Panc1 (cell line): ENCODE data around the gene ZFYVE26. TPM values are rescaled to one million over a fixed set of nuclear protein-coding genes. Genes with fewer than 3 reads are reported as not detected.

Experiments used
- ATAC-seq: fragments of 200-7000 bp; cut with Tn5 transposase; 2 replicates; pipeline ENCODE4 v1.9.1; 2020; ENCODE audit warnings: mild to moderate bottlenecking, moderate library complexity
- BruUV-seq: library from RNA; stranded (reverse); fragments of 400-500 nt; replicated peaks from 2 replicates; lab custom pipeline; 2021; lab: Mats Ljungman, UMichigan
- CTCF ChIA-PET: fragments of 300-600 bp; sonication (Branson Sonifier 250); formaldehyde crosslinking; loops from one replicate; lab custom pipeline; 2022; ENCODE audit warnings: antibody characterized with exemption; lab: Charles Lee
- POLR2A ChIA-PET: fragments of 300-600 bp; sonication (Branson Sonifier 250); formaldehyde crosslinking; loops from one replicate; lab custom pipeline; 2022; ENCODE audit warnings: antibody characterized with exemption; lab: Charles Lee
- DNase-seq: peaks from one replicate; pipeline ENCODE4 v3.0.0-alpha.2; 2010; ENCODE audit warnings: low read depth, low spot score
- H3K27ac ChIP-seq: 2 replicates; pipeline ENCODE4 v1.5.1; 2011; ENCODE audit warnings: mild to moderate bottlenecking, low read length, inconsistent platforms
- H3K27me3 ChIP-seq: fragments of 200-500 bp; sonication (Bioruptor generic); 2 replicates; pipeline ENCODE4 v1.6.0; 2014; ENCODE audit warnings: low read length, inconsistent platforms; ENCODE audit not compliant: control insufficient read depth, insufficient read depth
- H3K36me3 ChIP-seq: fragments of 200-500 bp; sonication (Bioruptor generic); 2 replicates; pipeline ENCODE4 v1.5.1; 2014; ENCODE audit warnings: inconsistent platforms, mild to moderate bottlenecking, low read length, moderate library complexity; ENCODE audit not compliant: control insufficient read depth, insufficient read depth
- H3K4me1 ChIP-seq: 2 replicates; pipeline ENCODE4 v1.5.1; 2011; ENCODE audit warnings: inconsistent platforms, mild to moderate bottlenecking, low read length, moderate library complexity; ENCODE audit not compliant: control insufficient read depth, insufficient read depth
- H3K4me3 ChIP-seq, 2 experiments: 2 replicates each; pipeline ENCODE4 v1.5.1; 2011 to 2012; ENCODE audit warnings: low read depth in 2 of 2, low read length in 2 of 2, mild to moderate bottlenecking in 2 of 2, inconsistent platforms in 1 of 2, moderate library complexity in 1 of 2
- H3K9me3 ChIP-seq: fragments of 200-500 bp; sonication (Bioruptor generic); 2 replicates; pipeline ENCODE4 v1.5.1; 2014; ENCODE audit warnings: low read depth, mild to moderate bottlenecking, inconsistent platforms, low read length, moderate library complexity; ENCODE audit not compliant: control insufficient read depth, insufficient read depth
- POLR2AphosphoS5 ChIP-seq: IDR thresholded peaks from 2 replicates; pipeline ENCODE4 v1.6.1; 2012; ENCODE audit warnings: mild to moderate bottlenecking, low read depth, low read length, moderate library complexity
- SIN3A ChIP-seq: IDR thresholded peaks from 2 replicates; pipeline ENCODE4 v1.6.1; 2012; ENCODE audit warnings: low read depth, mild to moderate bottlenecking, low read length, moderate library complexity, borderline replicate concordance; ENCODE audit not compliant: insufficient read depth
- TCF7L2 ChIP-seq: IDR thresholded peaks from 2 replicates; pipeline ENCODE4 v1.6.1; 2011; ENCODE audit warnings: mild to moderate bottlenecking, low read depth, low read length, inconsistent platforms
- in situ Hi-C: cut with HindIII; loops from 2 replicates; pipeline ENCODE4 v1.10.0; 2016; ENCODE audit warnings: low sequenced_read_pairs, low pct_unique_long_range_greater_than_20kb
- intact Hi-C: fragments of 100-400 bp; cut with micrococcal nuclease; formaldehyde crosslinking; loops from one replicate; pipeline ENCODE4 v1.10.0; 2022; ENCODE audit not compliant: unreplicated experiment
- total RNA-seq: library from RNA; stranded (reverse); gene quantifications from one replicate; pipeline ENCODE4 v1.2.1, GENCODE V29; 2021; ENCODE audit not compliant: unreplicated experiment
- TF ChIP-seq, protein P1 (sequence below), 2 experiments: IDR thresholded peaks; 2 replicates each; pipeline ENCODE4 v1.6.1; 2011 to 2012; ENCODE audit warnings: low read depth in 2 of 2, control low read depth in 1 of 2, low read length in 1 of 2, mild to moderate bottlenecking in 1 of 2, moderate library complexity in 1 of 2; ENCODE audit not compliant: insufficient read depth in 1 of 2
- TF ChIP-seq, protein P2 (sequence below): fragments of 450-650 bp; IDR thresholded peaks from 2 replicates; pipeline ENCODE4 v1.5.1; 2017; ENCODE audit warnings: mild to moderate bottlenecking

The ZFYVE26 gene
- total RNA-seq, 1 experiment from 2014 or later: 17.3 TPM

DNA sequence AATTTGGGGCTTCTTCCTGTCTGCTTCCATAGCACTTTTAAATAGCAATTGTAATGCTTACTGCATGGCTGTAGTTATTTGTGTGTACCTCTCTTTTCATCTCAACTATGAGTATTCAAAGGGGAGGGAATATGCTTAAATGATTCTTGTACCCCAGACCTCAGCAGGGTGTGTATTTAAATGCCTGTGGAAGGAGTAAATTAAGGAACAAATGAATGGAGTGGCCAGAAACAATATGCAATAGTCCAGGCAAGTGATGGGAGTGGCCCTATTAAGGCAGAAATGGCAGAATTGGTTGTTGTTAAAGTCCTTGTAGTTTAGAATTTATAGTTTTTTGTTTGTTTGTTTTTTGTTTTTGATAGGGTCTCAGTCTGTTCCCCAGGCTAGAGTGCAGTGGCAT lies 4.7 kb upstream of the ZFYVE26 start:
- POLR2A ChIA-PET: no interaction called here

DNA sequence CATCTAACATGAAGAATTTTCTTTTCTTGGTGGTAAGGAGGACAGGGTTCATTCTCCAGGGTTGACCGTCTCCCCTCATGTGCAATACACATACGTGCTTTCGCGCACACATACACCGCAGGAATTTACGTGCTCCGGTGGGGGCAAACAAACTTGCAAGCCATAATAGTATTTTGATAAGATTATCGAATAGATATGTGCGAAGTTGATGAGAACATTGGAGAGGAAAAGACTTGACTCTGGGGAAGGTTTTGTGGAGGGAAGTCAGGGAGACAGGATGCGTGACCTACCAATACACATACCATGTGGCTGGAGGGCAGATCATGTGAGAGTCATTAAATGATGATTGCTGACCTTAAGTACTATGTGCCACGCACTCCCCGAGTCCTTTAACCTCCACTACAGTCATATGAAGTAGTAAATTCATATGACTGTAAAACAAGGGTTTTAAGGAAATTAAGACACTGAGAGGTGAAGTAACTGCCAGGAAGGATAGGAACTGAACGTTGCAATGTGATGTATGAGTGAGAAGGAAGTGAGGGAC lies 4.1 kb upstream of the ZFYVE26 start:
- H3K27ac ChIP-seq: peak overlapping the region; percentile 85

More for the DNA sequence above, 4.7 kb upstream of the ZFYVE26 start:
- no peaks in the 10 kb centered on the region for H3K27me3 ChIP-seq
- DNase-seq (no peak), ATAC-seq (no peak)
- TF ChIP-seq, protein P1, sequence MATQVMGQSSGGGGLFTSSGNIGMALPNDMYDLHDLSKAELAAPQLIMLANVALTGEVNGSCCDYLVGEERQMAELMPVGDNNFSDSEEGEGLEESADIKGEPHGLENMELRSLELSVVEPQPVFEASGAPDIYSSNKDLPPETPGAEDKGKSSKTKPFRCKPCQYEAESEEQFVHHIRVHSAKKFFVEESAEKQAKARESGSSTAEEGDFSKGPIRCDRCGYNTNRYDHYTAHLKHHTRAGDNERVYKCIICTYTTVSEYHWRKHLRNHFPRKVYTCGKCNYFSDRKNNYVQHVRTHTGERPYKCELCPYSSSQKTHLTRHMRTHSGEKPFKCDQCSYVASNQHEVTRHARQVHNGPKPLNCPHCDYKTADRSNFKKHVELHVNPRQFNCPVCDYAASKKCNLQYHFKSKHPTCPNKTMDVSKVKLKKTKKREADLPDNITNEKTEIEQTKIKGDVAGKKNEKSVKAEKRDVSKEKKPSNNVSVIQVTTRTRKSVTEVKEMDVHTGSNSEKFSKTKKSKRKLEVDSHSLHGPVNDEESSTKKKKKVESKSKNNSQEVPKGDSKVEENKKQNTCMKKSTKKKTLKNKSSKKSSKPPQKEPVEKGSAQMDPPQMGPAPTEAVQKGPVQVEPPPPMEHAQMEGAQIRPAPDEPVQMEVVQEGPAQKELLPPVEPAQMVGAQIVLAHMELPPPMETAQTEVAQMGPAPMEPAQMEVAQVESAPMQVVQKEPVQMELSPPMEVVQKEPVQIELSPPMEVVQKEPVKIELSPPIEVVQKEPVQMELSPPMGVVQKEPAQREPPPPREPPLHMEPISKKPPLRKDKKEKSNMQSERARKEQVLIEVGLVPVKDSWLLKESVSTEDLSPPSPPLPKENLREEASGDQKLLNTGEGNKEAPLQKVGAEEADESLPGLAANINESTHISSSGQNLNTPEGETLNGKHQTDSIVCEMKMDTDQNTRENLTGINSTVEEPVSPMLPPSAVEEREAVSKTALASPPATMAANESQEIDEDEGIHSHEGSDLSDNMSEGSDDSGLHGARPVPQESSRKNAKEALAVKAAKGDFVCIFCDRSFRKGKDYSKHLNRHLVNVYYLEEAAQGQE (IDR thresholded peaks at IDR 0.05; ENCODE audit: insufficient read depth in 1 of 2, low read depth in 2 of 2, low read length in 1 of 2): no peak
- BruUV-seq: no TSS peak
- H3K4me3 ChIP-seq: no peak overlapping the region
- in situ Hi-C loops (no loop called here), intact Hi-C loops (no loop called here)
- CTCF ChIA-PET: no interaction called here
- H3K36me3 ChIP-seq: peaks cover 2% of the 10 kb centered on the region; the same call in 1 of the 2 replicates
- no peaks in the 10 kb centered on the region for H3K4me1 ChIP-seq
- H3K27ac ChIP-seq: no peak overlapping the region
- no peaks in the 10 kb centered on the region for H3K9me3 ChIP-seq

More for the DNA sequence above, 4.1 kb upstream of the ZFYVE26 start:
- Histone ChIP-seq H3K36me3 (peaks cover 4% of the 10 kb centered on the region; the same call in 1 of the 2 replicates), H3K4me3 (peak overlapping the region; percentile 91 to 94), H3K4me1 (peaks cover under 1% of the 10 kb centered on the region; the same call in 1 of the 2 replicates), H3K27me3 (no peaks in the 10 kb centered on the region), H3K9me3 (no peaks in the 10 kb centered on the region)
- ATAC-seq: no peak
- intact Hi-C loops (no loop called here), in situ Hi-C loops (no loop called here)
- ChIA-PET POLR2A (no interaction called here), CTCF (no interaction called here)
- no TSS peak for BruUV-seq
- peak; percentile 39 for DNase-seq
- TF ChIP-seq TCF7L2 (no peak), SIN3A (no peak), POLR2AphosphoS5 (no peak)
- TF ChIP-seq, protein P2, sequence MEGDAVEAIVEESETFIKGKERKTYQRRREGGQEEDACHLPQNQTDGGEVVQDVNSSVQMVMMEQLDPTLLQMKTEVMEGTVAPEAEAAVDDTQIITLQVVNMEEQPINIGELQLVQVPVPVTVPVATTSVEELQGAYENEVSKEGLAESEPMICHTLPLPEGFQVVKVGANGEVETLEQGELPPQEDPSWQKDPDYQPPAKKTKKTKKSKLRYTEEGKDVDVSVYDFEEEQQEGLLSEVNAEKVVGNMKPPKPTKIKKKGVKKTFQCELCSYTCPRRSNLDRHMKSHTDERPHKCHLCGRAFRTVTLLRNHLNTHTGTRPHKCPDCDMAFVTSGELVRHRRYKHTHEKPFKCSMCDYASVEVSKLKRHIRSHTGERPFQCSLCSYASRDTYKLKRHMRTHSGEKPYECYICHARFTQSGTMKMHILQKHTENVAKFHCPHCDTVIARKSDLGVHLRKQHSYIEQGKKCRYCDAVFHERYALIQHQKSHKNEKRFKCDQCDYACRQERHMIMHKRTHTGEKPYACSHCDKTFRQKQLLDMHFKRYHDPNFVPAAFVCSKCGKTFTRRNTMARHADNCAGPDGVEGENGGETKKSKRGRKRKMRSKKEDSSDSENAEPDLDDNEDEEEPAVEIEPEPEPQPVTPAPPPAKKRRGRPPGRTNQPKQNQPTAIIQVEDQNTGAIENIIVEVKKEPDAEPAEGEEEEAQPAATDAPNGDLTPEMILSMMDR: no peak
- TF ChIP-seq, protein P1 (IDR thresholded peaks at IDR 0.05; ENCODE audit: insufficient read depth in 1 of 2, low read depth in 2 of 2, low read length in 1 of 2): no peak
